Ovary (tissue), 9 donors: ENCODE results near the gene KCNIP1. TPM values are rescaled to one million over a fixed set of nuclear protein-coding genes. Genes with fewer than 3 reads are reported as not detected.

Experiments used
- DNase-seq, 5 donors: peaks; one replicate each; pipeline ENCODE4 v3.0.0-alpha.2; 2019 to 2020
- H3K27ac ChIP-seq, 2 donors: fragments of 200-600 bp; one replicate each; pipeline versions ENCODE4 v1.5.1 to v1.8.0; 2019 to 2022
- H3K27me3 ChIP-seq: fragments of 200-600 bp; one replicate; pipeline ENCODE4 v1.8.0; 2022
- H3K36me3 ChIP-seq: fragments of 200-600 bp; sonication (generic); one replicate; pipeline ENCODE4 v1.5.1; 2019
- H3K4me1 ChIP-seq: one replicate; pipeline ENCODE4 v1.8.1; 2013; ENCODE audit warnings: mild to moderate bottlenecking, moderate library complexity; ENCODE audit not compliant: insufficient read depth
- H3K4me3 ChIP-seq: fragments of 200-600 bp; sonication (generic); one replicate; pipeline ENCODE4 v1.5.1; 2017
- H3K9me3 ChIP-seq, 2 donors: fragments of 200-600 bp in 1 of 2; sonication (generic) in 1 of 2; one replicate each; pipeline versions ENCODE4 v1.5.1 to v1.8.1; 2013 to 2019; ENCODE audit warnings: mild to moderate bottlenecking in 1 of 2, moderate library complexity in 1 of 2
- CTCF ChIP-seq, 3 donors: fragments of 450-650 bp in 2 of 3; fragments of 200-600 bp in 1 of 3; IDR thresholded peaks; one replicate each; pipeline versions ENCODE4 v1.5.1 to v1.8.0; 2016 to 2022; ENCODE audit warnings: antibody characterized with exemption in 3 of 3, mild to moderate bottlenecking in 1 of 3
- EP300 ChIP-seq: sonication (generic); formaldehyde crosslinking; IDR thresholded peaks from one replicate; pipeline ENCODE4 v1.6.1; 2017; ENCODE audit warnings: antibody characterized with exemption
- POLR2A ChIP-seq: fragments of 450-650 bp; IDR thresholded peaks from one replicate; pipeline ENCODE4 v1.6.1; 2017; ENCODE audit warnings: antibody characterized with exemption, mild to moderate bottlenecking, moderate library complexity
- WGBS, 3 donors: extraction: QIAGEN DNeasy Blood & Tissue Kit in 1 of 3; methylation state at CpG; one replicate each; pipeline versions ENCODE4 v1.1.5 to v1.1.7; 2013 to 2017; 5-methylcytosine and 5-hydroxymethylcytosine counted together
- intact Hi-C, 4 donors: fragments of 100-400 bp; cut with DNase I; formaldehyde crosslinking; loops; one replicate each; pipeline versions ENCODE4 v1.11.0 to v1.15.1; 2022 to 2023
- polyA plus RNA-seq, 2 donors: library from polyadenylated mRNA; stranded (reverse); fragments of 200-250 nt in 1 of 2; fragments of 350-450 nt in 1 of 2; fragmentation: Illumina TruSeq in 1 of 2; extraction: RNeasy Lipid Tissue Mini Kit (QIAGEN cat#74804) in 1 of 2; gene quantifications; one replicate each; pipeline ENCODE4 v1.2.3, GENCODE V29; 2013 to 2014
- total RNA-seq, 7 donors: library from RNA; depleted of rRNA in 2 of 7; stranded (reverse); fragments of >200 nt in 2 of 7; fragmentation: NEBNext Ultra II Directional in 3 of 7; extraction: Animal tissue kit (Norgen Biotek cat#: 25700) in 3 of 7; gene quantifications; one replicate each; pipeline versions ENCODE4 v1.1.0 to v1.2.4, GENCODE V29; 2016 to 2023
- donor health status: DM: no; HTN: no; CAD: no; lungs with moderate emphysema.
- donor health status: DM: no; HTN: no; CAD: no.
- donor health status: Bipolar disorder and iron deficiency.
- donor health status: DM: yes; HTN: yes; CAD: no.
- donor health status: DM: no; HTN: no; CAD: no.
- donor health status: DM: yes; HTN: yes; CAD: no.

Gene KCNIP1
- total and polyA plus RNA-seq, 9 donors: 0.20 to 2.2 (median 0.66) TPM

GRCh38 chr5:170534177-170534576, 30.4 kb downstream of the KCNIP1 start:
- Histone ChIP-seq H3K4me3 (no peak overlapping the region), H3K9me3 (no peaks in the 10 kb centered on the region), H3K27ac (no peak overlapping the region), H3K4me1 (no peaks in the 10 kb centered on the region), H3K36me3 (no peaks in the 10 kb centered on the region), H3K27me3 (no peaks in the 10 kb centered on the region)
- DNase-seq: no peak
- TF ChIP-seq POLR2A (no peak), CTCF (IDR thresholded peaks at IDR 0.05) (no peak)
- intact Hi-C loops: no loop called here
- WGBS, 3 donors: 53 to 66% (median 59%) methylated on average over 2 of the region's 2 CpGs

- TF ChIP-seq CTCF (IDR thresholded peaks at IDR 0.05): no peak
- TF ChIP-seq EP300: no peak
- no peak for TF ChIP-seq POLR2A
- intact Hi-C loops: no loop called here
- 73 to 89% (median 79%) methylated on average over 7 of the region's 7 CpGs for WGBS, 3 donors
- H3K4me1 ChIP-seq: no peaks in the 10 kb centered on the region
- no peaks in the 10 kb centered on the region for H3K27me3 ChIP-seq
- no peaks in the 10 kb centered on the region for H3K36me3 ChIP-seq
- DNase-seq: no peak
- no peaks in the 10 kb centered on the region for H3K9me3 ChIP-seq
- no peak overlapping the region for H3K4me3 ChIP-seq
- H3K27ac ChIP-seq: no peak overlapping the region
These were observed 31.1 kb downstream of the KCNIP1 start for GRCh38 chr5:170534941-170535340.

GRCh38 chr5:170536525-170536924, 32.7 kb downstream of the KCNIP1 start:
- 27 to 43% (median 27%) methylated on average over 4 of the region's 4 CpGs for WGBS, 3 donors
- H3K27ac ChIP-seq: no peak overlapping the region
- intact Hi-C loops: no loop called here

GRCh38 chr5:170537451-170538095, 33.8 kb downstream of the KCNIP1 start:
- Histone ChIP-seq H3K9me3 (no peaks in the 10 kb centered on the region), H3K27ac (no peak overlapping the region), H3K36me3 (no peaks in the 10 kb centered on the region), H3K4me1 (no peaks in the 10 kb centered on the region), H3K4me3 (no peak overlapping the region), H3K27me3 (no peaks in the 10 kb centered on the region)
- 90 to 92% (median 92%) methylated on average over 8 of the region's 8 CpGs for WGBS, 3 donors
- intact Hi-C loops: no loop called here
- no peak for TF ChIP-seq EP300
- no peak for TF ChIP-seq CTCF (IDR thresholded peaks at IDR 0.05)
- no peak for TF ChIP-seq POLR2A
- DNase-seq: no peak

More at GRCh38 chr5:170536525-170536924, 32.7 kb downstream of the KCNIP1 start:
- Histone ChIP-seq H3K4me3 (no peak overlapping the region), H3K36me3 (no peaks in the 10 kb centered on the region), H3K27me3 (no peaks in the 10 kb centered on the region), H3K4me1 (no peaks in the 10 kb centered on the region), H3K9me3 (no peaks in the 10 kb centered on the region)
- no peak for DNase-seq
- TF ChIP-seq POLR2A: no peak
- no peak for TF ChIP-seq EP300
- no peak for TF ChIP-seq CTCF (IDR thresholded peaks at IDR 0.05)
